Adrenal gland (tissue), 12 donors: ENCODE measurements around the gene OR51M1. TPM values are rescaled to one million over a fixed set of nuclear protein-coding genes. Genes with fewer than 3 reads are reported as not detected.
"Not testable (repeated sequence)": the region's sequence is repeated elsewhere in the genome, so short reads cannot be mapped to it uniquely, and the experiment has no call there.

ENCODE experiments used
- DNase-seq, 7 donors: peaks; one replicate each; pipeline ENCODE4 v3.0.0-alpha.2; 2019 to 2020
- H3K27ac ChIP-seq, 5 donors: fragments of 200-600 bp; sonication (generic) in 4 of 5; 1 replicate in 3 of 5; 2 replicates in 2 of 5; pipeline versions ENCODE4 v1.5.1 to v1.8.0; 2016 to 2020; ENCODE audit warnings: mild to moderate bottlenecking in 1 of 5
- H3K27me3 ChIP-seq: fragments of 200-600 bp; 2 replicates; pipeline ENCODE4 v1.8.0; 2021
- H3K36me3 ChIP-seq, 2 donors: fragments of 200-600 bp; replicated peaks in 1 of 2; 1 replicate in 1 of 2; 2 replicates in 1 of 2; pipeline versions ENCODE4 v1.5.1 to v1.8.0; 2018 to 2022
- H3K4me1 ChIP-seq, 2 donors: fragments of 200-600 bp; replicated peaks in 1 of 2; 1 replicate in 1 of 2; 2 replicates in 1 of 2; pipeline versions ENCODE4 v1.5.1 to v1.8.0; 2018 to 2021
- H3K4me3 ChIP-seq, 4 donors: fragments of 200-600 bp; sonication (generic) in 3 of 4; one replicate each; pipeline ENCODE4 v1.5.1; 2016 to 2018
- H3K9me3 ChIP-seq, 3 donors: fragments of 200-600 bp; sonication (generic) in 1 of 3; replicated peaks in 1 of 3; 1 replicate in 2 of 3; 2 replicates in 1 of 3; pipeline versions ENCODE4 v1.5.1 to v1.8.0; 2016 to 2021
- POLR2A ChIP-seq, 2 donors: fragments of 450-650 bp; IDR thresholded peaks; one replicate each; pipeline ENCODE4 v1.6.1; 2017; ENCODE audit warnings: antibody characterized with exemption in 2 of 2, mild to moderate bottlenecking in 2 of 2, moderate library complexity in 1 of 2
- WGBS, 4 donors: extraction: QIAGEN DNeasy Blood & Tissue Kit in 2 of 4; methylation state at CpG; one replicate each; pipeline versions ENCODE4 v1.1.5 to v1.1.7; 2013 to 2017; 5-methylcytosine and 5-hydroxymethylcytosine counted together
- intact Hi-C, 2 donors: fragments of 100-400 bp; cut with DNase I; formaldehyde crosslinking; loops; one replicate each; pipeline versions ENCODE4 v1.14.1 to v1.15.0; 2022 to 2023
- polyA plus RNA-seq, 3 donors: library from polyadenylated mRNA; stranded (reverse); fragments of 200-250 nt in 2 of 3; fragments of 350-450 nt in 1 of 3; fragmentation: Illumina TruSeq in 1 of 3; extraction: RNeasy Lipid Tissue Mini Kit (QIAGEN cat#74804) in 1 of 3; gene quantifications; one replicate each; pipeline ENCODE4 v1.2.3, GENCODE V29; 2013 to 2014
- total RNA-seq, 9 donors: library from RNA; depleted of rRNA in 4 of 9; stranded (reverse); fragments of >200 nt in 4 of 9; fragments of 120-200 nt in 1 of 9; fragmentation: NEBNext Ultra II Directional in 1 of 9; extraction: Animal tissue kit (Norgen Biotek cat#: 25700) in 1 of 9; gene quantifications; one replicate each; pipeline versions ENCODE4 v1.1.0 to v1.2.4, GENCODE V29; 2013 to 2023
- TF ChIP-seq, protein P1 (sequence below), 6 experiments: fragments of 450-650 bp in 4 of 6; fragments of 200-600 bp in 2 of 6; sonication (generic) in 1 of 6; IDR thresholded peaks; 1 replicate in 5 of 6; 2 replicates in 1 of 6; pipeline versions ENCODE4 v1.5.1 to v1.8.0; 2016 to 2021; ENCODE audit warnings: antibody characterized with exemption in 6 of 6, mild to moderate bottlenecking in 2 of 6, moderate library complexity in 1 of 6
- donor health status: healthy with polysubstance abuse.
- donor health status: Bipolar disorder and iron deficiency.
- donor health status: DM: yes; HTN: yes; CAD: no.
- donor health status: DM: no; HTN: no; CAD: no.
- donor health status: DM: no; HTN: no; CAD: no.
- donor health status: DM: yes; HTN: yes; CAD: no.

The OR51M1 gene
- total and polyA plus RNA-seq, 12 donors: not detected

DNA sequence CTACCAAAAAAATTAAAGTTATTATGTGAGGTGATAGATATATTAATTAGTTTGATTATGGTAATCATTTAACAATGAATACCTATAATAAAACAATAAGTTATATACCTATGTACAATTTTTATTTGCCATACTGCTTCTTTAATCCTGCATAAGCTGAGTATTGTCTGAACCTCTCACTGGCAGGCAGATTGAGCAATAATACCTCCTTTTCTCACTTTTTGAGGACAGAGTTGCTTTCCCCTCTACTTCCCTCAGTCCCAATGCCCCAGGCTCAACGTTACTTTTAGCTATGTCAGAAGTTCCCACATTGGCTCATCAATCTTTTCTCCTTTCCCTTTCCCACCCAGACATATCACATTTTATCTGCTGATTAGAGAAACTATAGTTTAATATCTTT is 34.1 kb upstream of the OR51M1 start:
- DNase-seq: no peak
- Histone ChIP-seq H3K4me1 (no peaks in the 10 kb centered on the region), H3K27me3 (no peaks in the 10 kb centered on the region), H3K9me3 (no peaks in the 10 kb centered on the region), H3K27ac (no peak overlapping the region), H3K4me3 (no peak overlapping the region), H3K36me3 (no peaks in the 10 kb centered on the region)
- 21 to 38% (median 31%) methylated on average over 1 of the region's 1 CpG for WGBS, 4 donors
- intact Hi-C loops: no loop called here
- TF ChIP-seq, protein P1, sequence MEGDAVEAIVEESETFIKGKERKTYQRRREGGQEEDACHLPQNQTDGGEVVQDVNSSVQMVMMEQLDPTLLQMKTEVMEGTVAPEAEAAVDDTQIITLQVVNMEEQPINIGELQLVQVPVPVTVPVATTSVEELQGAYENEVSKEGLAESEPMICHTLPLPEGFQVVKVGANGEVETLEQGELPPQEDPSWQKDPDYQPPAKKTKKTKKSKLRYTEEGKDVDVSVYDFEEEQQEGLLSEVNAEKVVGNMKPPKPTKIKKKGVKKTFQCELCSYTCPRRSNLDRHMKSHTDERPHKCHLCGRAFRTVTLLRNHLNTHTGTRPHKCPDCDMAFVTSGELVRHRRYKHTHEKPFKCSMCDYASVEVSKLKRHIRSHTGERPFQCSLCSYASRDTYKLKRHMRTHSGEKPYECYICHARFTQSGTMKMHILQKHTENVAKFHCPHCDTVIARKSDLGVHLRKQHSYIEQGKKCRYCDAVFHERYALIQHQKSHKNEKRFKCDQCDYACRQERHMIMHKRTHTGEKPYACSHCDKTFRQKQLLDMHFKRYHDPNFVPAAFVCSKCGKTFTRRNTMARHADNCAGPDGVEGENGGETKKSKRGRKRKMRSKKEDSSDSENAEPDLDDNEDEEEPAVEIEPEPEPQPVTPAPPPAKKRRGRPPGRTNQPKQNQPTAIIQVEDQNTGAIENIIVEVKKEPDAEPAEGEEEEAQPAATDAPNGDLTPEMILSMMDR (IDR thresholded peaks at IDR 0.05): no peak
- no peak for TF ChIP-seq POLR2A (IDR thresholded peaks at IDR 0.05)

DNA sequence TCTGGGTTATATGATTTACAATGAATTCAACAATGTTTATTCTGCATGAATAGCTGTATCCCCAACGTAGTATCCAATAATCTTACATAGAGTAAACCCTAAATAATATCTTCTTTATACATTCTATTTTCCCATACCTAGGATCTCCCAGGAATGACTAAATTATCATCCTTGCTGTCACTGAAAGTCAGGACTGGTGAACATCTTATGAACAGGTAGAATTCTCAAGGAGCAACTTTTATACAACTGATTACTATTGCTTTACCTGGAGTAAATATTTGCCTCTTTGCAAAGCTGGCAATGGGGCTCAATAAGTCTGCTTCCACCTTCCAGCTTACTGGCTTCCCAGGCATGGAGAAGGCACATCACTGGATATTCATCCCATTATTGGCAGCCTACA is 32.4 kb upstream of the OR51M1 start, which contains the start of gene OR51B6:
Gene OR51B6 (plus strand): TSS at position 301 of the 400 bp plus-strand sequence. CDS start 0 bp downstream, at position 301.
- no peak for DNase-seq
- TF ChIP-seq, protein P1 (IDR thresholded peaks at IDR 0.05): no peak
- no peak for TF ChIP-seq POLR2A (IDR thresholded peaks at IDR 0.05)
- no peaks in the 10 kb centered on the region for H3K9me3 ChIP-seq
- no peaks in the 10 kb centered on the region for H3K4me1 ChIP-seq
- intact Hi-C loops: no loop called here
- H3K27me3 ChIP-seq: no peaks in the 10 kb centered on the region
- WGBS, 4 donors: 50 to 62% (median 60%) methylated on average over 1 of the region's 1 CpG
- H3K4me3 ChIP-seq: no peak within 1 kb of the TSS
- no peak within 1 kb of the TSS for H3K27ac ChIP-seq
- no peaks in the 10 kb centered on the region for H3K36me3 ChIP-seq

DNA sequence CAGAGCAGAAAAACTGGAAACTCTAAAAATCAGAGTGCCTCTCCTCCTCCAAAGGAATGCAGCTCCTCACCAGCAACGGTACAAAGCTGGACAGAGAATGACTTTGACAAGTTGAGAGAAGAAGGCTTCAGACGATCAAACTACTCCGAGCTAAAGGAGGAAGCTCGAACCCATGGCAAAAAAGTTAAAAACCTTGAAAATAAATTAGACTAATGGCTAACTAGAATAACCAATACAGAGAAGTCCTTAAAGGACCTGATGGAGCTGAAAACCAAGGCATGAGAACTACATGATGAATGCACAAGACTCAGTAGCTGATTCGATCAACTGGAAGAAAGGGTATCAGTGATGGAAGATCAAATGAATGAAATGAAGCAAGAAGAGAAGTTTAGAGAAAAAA is 27.6 kb upstream of the OR51M1 start:
- H3K4me3 ChIP-seq, DNase-seq, H3K9me3 ChIP-seq, H3K4me1 ChIP-seq, intact Hi-C loops, H3K27me3 ChIP-seq, H3K36me3 ChIP-seq, H3K27ac ChIP-seq: not testable (repeated sequence)
- 74 to 88% (median 84%) methylated on average over 5 of the region's 5 CpGs for WGBS, 4 donors

DNA sequence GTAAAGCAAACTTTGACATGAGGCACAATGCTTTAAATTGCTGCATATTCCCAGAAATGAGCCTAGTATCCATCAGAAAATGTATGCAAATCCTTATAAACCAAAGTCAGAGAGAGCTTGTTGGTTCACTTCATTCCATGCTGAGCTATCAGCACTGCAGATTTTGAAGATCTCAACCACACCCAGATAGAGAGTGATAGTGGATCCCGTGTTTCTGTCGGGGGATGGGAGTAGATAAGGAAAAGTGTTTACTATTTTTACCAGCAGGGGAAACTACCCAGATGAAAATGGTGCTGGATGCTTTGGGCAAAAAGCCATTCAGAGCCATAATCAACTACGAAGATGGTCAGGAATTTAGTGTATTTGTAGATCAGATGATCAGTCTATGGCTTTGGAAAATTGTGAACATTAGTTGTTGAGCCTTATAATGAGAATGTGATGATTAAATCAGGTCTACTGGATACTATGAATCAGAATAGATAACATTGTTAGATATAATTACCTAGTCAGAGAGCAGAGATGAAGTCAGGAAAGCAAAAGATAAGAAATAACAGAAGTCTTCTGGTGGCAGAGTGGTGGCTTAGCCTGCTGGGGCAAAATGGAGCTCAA is 21.5 kb upstream of the OR51M1 start:
- TF ChIP-seq POLR2A (IDR thresholded peaks at IDR 0.05): no peak
- TF ChIP-seq, protein P1 (IDR thresholded peaks at IDR 0.05): no peak
- no peak for DNase-seq
- intact Hi-C loops: no loop called here
- no peaks in the 10 kb centered on the region for H3K4me1 ChIP-seq
- H3K27me3 ChIP-seq: no peaks in the 10 kb centered on the region
- H3K9me3 ChIP-seq: no peaks in the 10 kb centered on the region
- 60 to 78% (median 73%) methylated on average over 3 of the region's 3 CpGs for WGBS, 4 donors
- H3K4me3 ChIP-seq: no peak overlapping the region
- H3K27ac ChIP-seq: no peak overlapping the region
- H3K36me3 ChIP-seq: no peaks in the 10 kb centered on the region

DNA sequence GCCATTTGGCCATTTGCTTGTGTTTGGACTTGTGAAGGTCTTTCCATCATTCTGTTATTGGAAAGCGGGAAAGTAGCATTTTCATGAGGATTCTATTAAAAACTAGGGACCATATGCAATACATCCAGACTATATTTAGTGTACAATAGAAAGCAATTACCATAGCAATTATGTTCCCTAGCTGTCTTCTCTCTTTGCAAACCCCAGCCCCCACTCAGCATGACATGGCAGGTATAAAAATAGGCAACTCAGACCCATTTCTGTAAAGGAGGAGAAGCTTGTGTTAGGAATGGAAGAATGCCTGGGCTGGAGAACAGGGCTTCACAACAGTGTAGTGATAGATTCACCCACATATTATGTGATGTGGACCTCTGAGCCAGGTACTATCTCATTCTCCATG is 19.9 kb upstream of the OR51M1 start:
- no peak overlapping the region for H3K27ac ChIP-seq

More for the DNA sequence above, 19.9 kb upstream of the OR51M1 start:
- intact Hi-C loops: no loop called here
- no peaks in the 10 kb centered on the region for H3K36me3 ChIP-seq
- TF ChIP-seq, protein P1 (IDR thresholded peaks at IDR 0.05): no peak
- no peak for TF ChIP-seq POLR2A (IDR thresholded peaks at IDR 0.05)
- no peak for DNase-seq
- no peak overlapping the region for H3K4me3 ChIP-seq
- H3K4me1 ChIP-seq: no peaks in the 10 kb centered on the region
- 80 to 90% (median 85%) methylated on average over 1 of the region's 1 CpG for WGBS, 4 donors
- H3K9me3 ChIP-seq: no peaks in the 10 kb centered on the region
- no peaks in the 10 kb centered on the region for H3K27me3 ChIP-seq
